ES-I3 (cell line): ENCODE results near the gene CCDC71.

ENCODE experiments used
- H3K36me3 ChIP-seq: 2 replicates; pipeline ENCODE4 v1.6.1; 2013; ENCODE audit warnings: mild to moderate bottlenecking, low read length, control low read depth, moderate library complexity; ENCODE audit not compliant: insufficient read depth
- H3K4me1 ChIP-seq: 2 replicates; pipeline ENCODE4 v1.6.1; 2013; ENCODE audit warnings: mild to moderate bottlenecking, control low read depth, low read length; ENCODE audit not compliant: insufficient read depth
- H3K9ac ChIP-seq: 2 replicates; pipeline ENCODE4 v1.6.1; 2013; ENCODE audit warnings: low read depth, mild to moderate bottlenecking, low read length, moderate library complexity
- H3K9me3 ChIP-seq: 2 replicates; pipeline ENCODE4 v1.6.1; 2013; ENCODE audit warnings: mild to moderate bottlenecking, low read length, moderate library complexity; ENCODE audit not compliant: control insufficient read depth, insufficient read depth

CCDC71 gene

GRCh38 chr3:49174397-49174985 lies 8.4 kb upstream of the CCDC71 start:
- Histone ChIP-seq H3K9me3 (no peaks in the 10 kb centered on the region), H3K4me1 (peaks cover 10% of the 10 kb centered on the region), H3K36me3 (no peaks in the 10 kb centered on the region), H3K9ac (no peak overlapping the region)

GRCh38 chr3:49173792-49174170 lies 7.7 kb upstream of the CCDC71 start:
- no peaks in the 10 kb centered on the region for H3K9me3 ChIP-seq
- peaks cover 10% of the 10 kb centered on the region for H3K4me1 ChIP-seq
- H3K9ac ChIP-seq: no peak overlapping the region
- no peaks in the 10 kb centered on the region for H3K36me3 ChIP-seq

GRCh38 chr3:49173116-49173791 lies 7.1 kb upstream of the CCDC71 start:
- Histone ChIP-seq H3K9ac (no peak overlapping the region; the same call in 1 of the 2 replicates), H3K36me3 (no peaks in the 10 kb centered on the region), H3K4me1 (peaks cover 10% of the 10 kb centered on the region), H3K9me3 (no peaks in the 10 kb centered on the region)

GRCh38 chr3:49172551-49173041 lies 6.5 kb upstream of the CCDC71 start:
- H3K4me1 ChIP-seq: peaks cover 10% of the 10 kb centered on the region
- peak overlapping the region; percentile 81; the same call in 1 of the 2 replicates for H3K9ac ChIP-seq
- no peaks in the 10 kb centered on the region for H3K9me3 ChIP-seq
- H3K36me3 ChIP-seq: no peaks in the 10 kb centered on the region

DNA sequence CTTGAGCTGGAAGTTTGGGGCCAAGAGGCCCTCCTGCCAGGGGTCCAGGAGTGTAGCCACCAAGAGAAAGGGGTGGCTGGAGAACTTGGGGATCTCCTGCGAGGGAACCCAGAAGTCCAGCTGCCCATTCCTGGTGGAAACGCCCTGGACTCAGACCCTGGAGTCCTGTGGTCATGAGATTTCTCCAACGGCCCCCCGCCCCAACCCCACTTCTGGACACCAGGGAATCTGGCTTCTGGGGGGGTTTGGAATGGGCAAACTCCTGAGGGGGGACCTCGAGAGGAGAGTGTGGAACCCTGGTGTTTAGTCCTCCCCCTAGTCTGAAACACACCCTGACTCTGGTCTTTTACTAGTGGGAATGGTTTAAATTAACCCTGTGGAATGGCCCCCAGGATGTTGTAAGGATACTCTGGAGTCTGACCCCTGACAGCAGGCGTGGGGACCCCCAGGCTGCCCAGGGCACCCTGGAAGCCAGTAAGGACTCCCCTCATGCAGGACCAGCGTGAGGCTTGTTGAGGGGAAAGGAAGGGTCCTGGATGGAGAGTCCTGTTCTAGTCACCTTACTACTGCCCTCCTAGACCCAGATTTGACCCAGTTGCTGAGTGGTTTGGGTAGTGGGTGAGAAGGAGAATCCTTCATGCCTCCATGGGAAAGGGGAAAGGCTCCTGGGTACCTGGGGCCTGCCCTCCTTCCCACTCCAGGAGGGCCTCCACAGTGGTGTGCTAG lies 5.8 kb upstream of the CCDC71 start:
- H3K9ac ChIP-seq: peak overlapping the region; percentile 81
- peaks cover 11% of the 10 kb centered on the region for H3K4me1 ChIP-seq
- no peaks in the 10 kb centered on the region for H3K9me3 ChIP-seq
- H3K36me3 ChIP-seq: no peaks in the 10 kb centered on the region

GRCh38 chr3:49171119-49171774 lies 5.1 kb upstream of the CCDC71 start, which contains the start of gene KLHDC8B:
Gene KLHDC8B (plus strand): TSS chr3:49171598. CDS start chr3:49172770, 1,172 bp downstream.
- H3K4me1 ChIP-seq: peaks cover 15% of the 10 kb centered on the region
- H3K9ac ChIP-seq: peak within 1 kb of the TSS; percentile 81
- H3K9me3 ChIP-seq: no peaks in the 10 kb centered on the region
- no peaks in the 10 kb centered on the region for H3K36me3 ChIP-seq

DNA sequence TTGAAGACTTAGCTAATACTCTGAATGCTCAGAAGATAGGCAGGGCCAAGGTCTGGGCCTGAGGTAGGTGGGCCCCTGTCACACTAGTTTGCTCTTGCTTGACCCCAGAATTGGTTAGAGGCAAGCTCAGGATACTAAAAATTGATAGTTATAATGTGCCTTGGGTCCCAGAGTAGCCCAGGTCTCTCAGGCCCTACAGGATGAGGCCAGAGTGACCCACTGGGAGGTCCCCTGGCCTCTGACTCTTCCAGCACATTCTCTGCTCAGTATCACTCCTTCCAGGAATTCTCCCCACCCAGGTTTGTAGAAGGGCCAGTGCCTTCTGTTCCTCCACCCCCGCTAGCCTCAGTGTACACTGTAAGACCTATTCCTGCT lies 4.6 kb upstream of the CCDC71 start:
- no peak overlapping the region for H3K9ac ChIP-seq
- peaks cover 15% of the 10 kb centered on the region for H3K4me1 ChIP-seq
- no peaks in the 10 kb centered on the region for H3K36me3 ChIP-seq
- H3K9me3 ChIP-seq: no peaks in the 10 kb centered on the region

GRCh38 chr3:49166752-49167556 lies 823 bp upstream of the CCDC71 start:
- Histone ChIP-seq H3K9ac (peak overlapping the region; percentile 78; the same call in 1 of the 2 replicates), H3K36me3 (peaks cover 5% of the 10 kb centered on the region), H3K4me1 (peaks cover 8% of the 10 kb centered on the region), H3K9me3 (no peaks in the 10 kb centered on the region)

GRCh38 chr3:49164983-49165720 lies 979 bp downstream of the CCDC71 start:
- H3K4me1 ChIP-seq: peaks cover 8% of the 10 kb centered on the region; the same call in 1 of the 2 replicates
- H3K9ac ChIP-seq: peak overlapping the region; percentile 78
- H3K36me3 ChIP-seq: peaks cover 5% of the 10 kb centered on the region
- H3K9me3 ChIP-seq: no peaks in the 10 kb centered on the region

GRCh38 chr3:49163609-49164008 lies 2.5 kb downstream of the CCDC71 start:
- H3K36me3 ChIP-seq: peaks cover 5% of the 10 kb centered on the region
- peaks cover 8% of the 10 kb centered on the region; the same call in 1 of the 2 replicates for H3K4me1 ChIP-seq
- H3K9ac ChIP-seq: no peak overlapping the region
- no peaks in the 10 kb centered on the region for H3K9me3 ChIP-seq

DNA sequence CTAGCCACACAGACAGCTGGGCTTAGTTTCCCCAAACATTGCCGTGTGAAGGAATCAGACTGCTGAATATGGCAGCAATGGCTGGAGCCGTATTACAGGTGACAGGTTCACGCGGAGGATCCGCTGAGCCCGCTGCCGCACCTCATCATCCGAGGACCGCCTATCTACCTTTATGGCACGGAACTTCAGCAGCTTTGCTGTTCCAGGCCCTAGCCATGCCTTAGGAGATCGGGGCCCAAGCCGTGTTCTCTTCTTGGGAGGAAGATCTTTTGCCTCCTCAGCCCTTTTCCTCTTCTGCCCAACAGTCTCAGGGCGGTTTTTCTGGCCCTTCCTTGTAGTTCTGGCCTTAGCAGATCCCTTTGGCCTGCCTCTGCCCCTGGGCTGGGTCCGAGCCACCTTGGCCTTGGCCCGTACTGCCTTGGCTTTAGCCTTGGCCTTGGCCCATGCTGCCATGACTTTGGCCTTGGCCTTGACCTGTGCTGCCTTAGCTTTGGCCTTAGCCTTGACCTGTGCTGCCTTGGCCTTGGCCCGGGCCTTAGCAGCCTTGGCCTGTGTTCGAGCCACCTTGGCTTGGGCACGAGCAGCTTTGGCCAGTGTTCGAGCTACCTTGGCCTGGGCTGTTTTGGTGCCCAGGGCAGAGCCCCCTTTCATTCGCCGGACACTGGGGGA lies 3.2 kb downstream of the CCDC71 start:
- H3K9me3 ChIP-seq: no peaks in the 10 kb centered on the region
- peaks cover 5% of the 10 kb centered on the region for H3K36me3 ChIP-seq
- peaks cover 8% of the 10 kb centered on the region; the same call in 1 of the 2 replicates for H3K4me1 ChIP-seq
- H3K9ac ChIP-seq: no peak overlapping the region

GRCh38 chr3:49161808-49162530 lies 4.2 kb downstream of the CCDC71 start:
- no peak overlapping the region for H3K9ac ChIP-seq

More at GRCh38 chr3:49161808-49162530, 4.2 kb downstream of the CCDC71 start:
- H3K4me1 ChIP-seq: peaks cover 8% of the 10 kb centered on the region; the same call in 1 of the 2 replicates
- H3K9me3 ChIP-seq: no peaks in the 10 kb centered on the region
- H3K36me3 ChIP-seq: peaks cover 5% of the 10 kb centered on the region
